Hematopoietic multipotent progenitor cell treated with erythropoietin and hydrocortisone succinate and interleukin-3 and kit ligand, for 4 days (in vitro differentiated cells): ENCODE data around the gene PROX1.
A peak's percentile ranks its signal among the peaks of the same experiment; 100 is the strongest.
"Not testable (repeated sequence)": the region's sequence is repeated elsewhere in the genome, so short reads cannot be mapped to it uniquely, and the experiment has no call there.

Experiments
- DNase-seq: peaks from one replicate; pipeline ENCODE4 v3.0.0-alpha.2; 2015

The PROX1 gene

GRCh38 chr1:214075305-214075998 lies 87.7 kb downstream of the PROX1 start:
- no peak for DNase-seq

GRCh38 chr1:214075999-214076707 lies 88.4 kb downstream of the PROX1 start:
- DNase-seq, result no peak

- DNase-seq, result no peak
Observed at GRCh38 chr1:214076708-214077065, 88.9 kb downstream of the PROX1 start.

GRCh38 chr1:214078950-214079349 lies 91.2 kb downstream of the PROX1 start:
- DNase-seq, result no peak

GRCh38 chr1:214085325-214085724 lies 97.6 kb downstream of the PROX1 start:
- no peak for DNase-seq

- peak; percentile 1 for DNase-seq
Observed at GRCh38 chr1:214086945-214087344, 99.2 kb downstream of the PROX1 start.

GRCh38 chr1:214089003-214089402 lies 101.2 kb downstream of the PROX1 start:
- not testable (repeated sequence) for DNase-seq
